ENCODE results near the gene RIC3. TPM values are rescaled to one million over a fixed set of nuclear protein-coding genes. Genes with fewer than 3 reads are reported as not detected.

RIC3 gene
- total RNA-seq, 2 donors from 2014 or later: 23.5 to 25.3 TPM

DNA sequence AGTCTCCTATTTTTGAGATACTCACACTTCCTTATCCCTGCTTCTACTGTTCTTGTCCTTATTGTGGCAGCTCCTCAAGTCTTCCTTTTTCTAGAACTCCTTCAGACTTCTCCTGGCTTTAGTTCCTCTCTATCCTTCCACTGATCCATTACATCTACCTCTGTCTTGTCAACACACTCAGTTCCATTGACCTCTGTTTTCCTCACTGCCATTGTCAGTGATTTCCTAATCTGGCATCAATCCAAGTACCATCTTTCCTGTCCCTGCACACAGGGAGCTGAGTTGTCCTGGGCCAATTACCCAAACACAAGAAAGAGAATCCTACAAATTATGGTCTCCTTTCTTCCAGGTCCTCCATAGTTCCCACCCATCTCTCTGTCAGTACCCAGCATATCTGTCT, 27.9 kb upstream of the RIC3 start:
- Mint-ChIP-seq H3K9me3 (no peaks in the 10 kb centered on the region), H3K27me3 (ENCODE audit: insufficient read depth) (peaks cover 53% of the 10 kb centered on the region), H3K36me3 (ENCODE audit: low read depth) (no peaks in the 10 kb centered on the region), H3K4me1 (no peaks in the 10 kb centered on the region), H3K4me3 (no peak overlapping the region), H3K27ac (no peak overlapping the region)
- Histone ChIP-seq H3K27me3 (ENCODE audit: control insufficient read depth, insufficient read depth, low read length, poor library complexity, severe bottlenecking) (peaks cover 32% of the 10 kb centered on the region), H3K9me3 (ENCODE audit: control insufficient read depth, low read length) (no peaks in the 10 kb centered on the region), H3K4me3 (ENCODE audit: low read length) (no peak overlapping the region), H3K9ac (ENCODE audit: extremely low read depth, low read length, poor library complexity, severe bottlenecking) (no peak overlapping the region), H3K27ac (ENCODE audit: low read depth, low read length) (no peak overlapping the region), H3K36me3 (ENCODE audit: control insufficient read depth, insufficient read depth, low read length) (no peaks in the 10 kb centered on the region), H3K4me1 (ENCODE audit: control insufficient read depth, insufficient read depth, low read length) (peaks cover 4% of the 10 kb centered on the region)
- peak; percentile 19 for DNase-seq
- TF ChIP-seq, protein P1, sequence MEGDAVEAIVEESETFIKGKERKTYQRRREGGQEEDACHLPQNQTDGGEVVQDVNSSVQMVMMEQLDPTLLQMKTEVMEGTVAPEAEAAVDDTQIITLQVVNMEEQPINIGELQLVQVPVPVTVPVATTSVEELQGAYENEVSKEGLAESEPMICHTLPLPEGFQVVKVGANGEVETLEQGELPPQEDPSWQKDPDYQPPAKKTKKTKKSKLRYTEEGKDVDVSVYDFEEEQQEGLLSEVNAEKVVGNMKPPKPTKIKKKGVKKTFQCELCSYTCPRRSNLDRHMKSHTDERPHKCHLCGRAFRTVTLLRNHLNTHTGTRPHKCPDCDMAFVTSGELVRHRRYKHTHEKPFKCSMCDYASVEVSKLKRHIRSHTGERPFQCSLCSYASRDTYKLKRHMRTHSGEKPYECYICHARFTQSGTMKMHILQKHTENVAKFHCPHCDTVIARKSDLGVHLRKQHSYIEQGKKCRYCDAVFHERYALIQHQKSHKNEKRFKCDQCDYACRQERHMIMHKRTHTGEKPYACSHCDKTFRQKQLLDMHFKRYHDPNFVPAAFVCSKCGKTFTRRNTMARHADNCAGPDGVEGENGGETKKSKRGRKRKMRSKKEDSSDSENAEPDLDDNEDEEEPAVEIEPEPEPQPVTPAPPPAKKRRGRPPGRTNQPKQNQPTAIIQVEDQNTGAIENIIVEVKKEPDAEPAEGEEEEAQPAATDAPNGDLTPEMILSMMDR (conservative IDR thresholded peaks at IDR 0.05): no peak

DNA sequence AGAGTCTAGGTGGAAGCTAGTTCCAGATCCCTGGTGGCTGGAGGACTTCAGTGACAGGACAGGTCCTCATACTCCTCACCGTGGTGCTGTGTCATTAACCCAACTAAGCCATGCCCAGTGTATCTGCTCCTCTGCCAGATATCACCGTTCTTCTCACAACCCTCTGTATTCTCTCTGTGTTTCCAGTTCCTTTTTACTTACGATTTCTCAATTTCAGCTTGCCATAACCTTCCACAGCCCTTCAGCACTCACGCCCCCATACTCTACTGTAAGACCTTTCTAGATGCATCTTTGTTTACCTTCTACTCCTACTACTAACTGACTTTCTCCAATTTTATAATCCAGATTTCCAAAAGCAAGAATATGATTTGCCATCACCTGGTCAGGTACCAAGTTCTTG, 26.1 kb upstream of the RIC3 start:
- Histone ChIP-seq H3K9ac (ENCODE audit: extremely low read depth, low read length, poor library complexity, severe bottlenecking) (no peak overlapping the region), H3K4me3 (ENCODE audit: low read length) (no peak overlapping the region), H3K36me3 (ENCODE audit: control insufficient read depth, insufficient read depth, low read length) (no peaks in the 10 kb centered on the region), H3K27ac (ENCODE audit: low read depth, low read length) (no peak overlapping the region), H3K4me1 (ENCODE audit: control insufficient read depth, insufficient read depth, low read length) (no peaks in the 10 kb centered on the region), H3K9me3 (ENCODE audit: control insufficient read depth, low read length) (no peaks in the 10 kb centered on the region), H3K27me3 (ENCODE audit: control insufficient read depth, insufficient read depth, low read length, poor library complexity, severe bottlenecking) (peaks cover 32% of the 10 kb centered on the region)
- Mint-ChIP-seq H3K27ac (no peak overlapping the region), H3K9me3 (no peaks in the 10 kb centered on the region), H3K4me1 (no peaks in the 10 kb centered on the region), H3K27me3 (ENCODE audit: insufficient read depth) (peaks cover 53% of the 10 kb centered on the region), H3K4me3 (no peak overlapping the region), H3K36me3 (ENCODE audit: low read depth) (no peaks in the 10 kb centered on the region)
- DNase-seq: no peak
- 94 to 95% methylated on average over 4 of the region's 4 CpGs for WGBS, 2 experiments (ENCODE audit: insufficient coverage in 1 of 2, insufficient read length in 1 of 2)
- TF ChIP-seq, protein P1 (conservative IDR thresholded peaks at IDR 0.05): no peak

DNA sequence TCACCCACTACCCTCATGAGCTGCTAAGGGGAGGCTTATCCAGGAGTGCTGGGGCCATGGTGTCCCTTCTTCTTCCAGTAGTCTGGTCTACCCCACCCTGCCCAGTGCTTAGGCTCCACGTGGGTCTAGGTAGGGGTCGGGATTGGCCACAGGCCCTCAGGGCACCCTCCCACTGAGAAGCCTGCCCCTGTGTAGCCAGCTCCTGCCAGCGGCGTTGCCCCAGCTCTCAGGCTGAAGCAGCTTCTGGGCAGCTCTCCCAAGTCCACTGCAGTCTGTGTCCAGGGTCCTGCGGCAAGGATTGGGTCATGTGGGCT, 24.0 kb upstream of the RIC3 start:
- H3K36me3 Mint-ChIP-seq (ENCODE audit: low read depth): no peaks in the 10 kb centered on the region
- H3K27me3 ChIP-seq (ENCODE audit: control insufficient read depth, insufficient read depth, low read length, poor library complexity, severe bottlenecking): peaks cover 24% of the 10 kb centered on the region
- no peak overlapping the region for H3K27ac Mint-ChIP-seq
- no peaks in the 10 kb centered on the region for H3K4me1 Mint-ChIP-seq
- TF ChIP-seq, protein P1 (conservative IDR thresholded peaks at IDR 0.05): no peak
- no peak overlapping the region for H3K4me3 ChIP-seq (ENCODE audit: low read length)
- H3K9me3 ChIP-seq (ENCODE audit: control insufficient read depth, low read length): no peaks in the 10 kb centered on the region
- DNase-seq: no peak
- H3K27me3 Mint-ChIP-seq (ENCODE audit: insufficient read depth): peaks cover 35% of the 10 kb centered on the region
- H3K27ac ChIP-seq (ENCODE audit: low read depth, low read length): no peak overlapping the region
- H3K9me3 Mint-ChIP-seq: no peaks in the 10 kb centered on the region
- H3K36me3 ChIP-seq (ENCODE audit: control insufficient read depth, insufficient read depth, low read length): no peaks in the 10 kb centered on the region
- H3K4me1 ChIP-seq (ENCODE audit: control insufficient read depth, insufficient read depth, low read length): no peaks in the 10 kb centered on the region
- H3K4me3 Mint-ChIP-seq: no peak overlapping the region
- no peak overlapping the region for H3K9ac ChIP-seq (ENCODE audit: extremely low read depth, low read length, poor library complexity, severe bottlenecking)
- 64 to 90% methylated on average over 3 to 5 of the region's 5 CpGs for WGBS, 2 experiments (ENCODE audit: insufficient coverage in 1 of 2, insufficient read length in 1 of 2)
